Measurements from ENCODE around the gene AGXT.

DNA sequence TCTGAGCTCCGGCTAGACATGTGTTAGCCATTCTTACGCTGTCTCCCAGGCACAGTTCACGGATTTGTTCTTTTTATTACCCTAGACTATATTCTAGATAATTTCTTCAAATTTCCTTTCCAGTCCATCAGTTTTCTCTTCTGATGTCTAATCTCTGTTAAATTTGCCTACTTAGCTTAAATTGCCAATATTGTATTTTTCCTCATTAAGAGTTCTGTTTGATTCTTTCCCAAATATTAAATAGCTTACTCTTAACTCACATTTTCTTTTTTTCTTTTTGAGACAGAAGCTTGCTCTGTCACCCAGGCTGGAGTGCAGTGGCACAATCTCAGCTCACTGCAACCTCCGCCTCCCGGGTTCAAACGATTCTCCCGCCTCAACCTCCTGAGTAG lies 58.8 kb downstream of the AGXT start:
- TF ChIP-seq CTCF (IDR thresholded peaks at IDR 0.05) (no peak), POLR2A (IDR thresholded peaks at IDR 0.05) (no peak)

Data from thyroid gland (tissue), 4 donors.